Caco-2 (cell line): ENCODE measurements around the gene UBXN6. TPM values are rescaled to one million over a fixed set of nuclear protein-coding genes. Genes with fewer than 3 reads are reported as not detected.

Experiments used
- BruUV-seq: library from RNA; stranded (reverse); fragments of 400-500 nt; replicated peaks from 2 replicates; lab custom pipeline; 2021; lab: Mats Ljungman, UMichigan
- CTCF ChIA-PET: fragments of 300-600 bp; sonication (Branson Sonifier 250); formaldehyde crosslinking; loops from one replicate; lab custom pipeline; 2022; ENCODE audit warnings: antibody characterized with exemption; lab: Charles Lee
- POLR2A ChIA-PET: fragments of 300-600 bp; sonication (Branson Sonifier 250); formaldehyde crosslinking; loops from one replicate; lab custom pipeline; 2022; ENCODE audit warnings: antibody characterized with exemption; lab: Charles Lee
- DNase-seq, 2 experiments: peaks; one replicate each; pipeline versions ENCODE4 v3.0.0 to v3.0.0-alpha.2; 2020 to 2022
- H3K27me3 ChIP-seq: replicated peaks from 2 replicates; pipeline ENCODE4 v1.6.0; 2011; ENCODE audit warnings: low read length; ENCODE audit not compliant: control insufficient read depth, insufficient read depth
- H3K36me3 ChIP-seq: 2 replicates; pipeline ENCODE4 v1.5.1; 2011; ENCODE audit warnings: low read length; ENCODE audit not compliant: control insufficient read depth, insufficient read depth
- H3K4me1 ChIP-seq: fragments of 250-450 bp; sonication (Bioruptor Pico); 2 replicates; pipeline ENCODE4 v1.5.1; 2020; ENCODE audit warnings: mild to moderate bottlenecking
- H3K4me3 ChIP-seq: 2 replicates; pipeline ENCODE4 v1.5.1; 2011; ENCODE audit warnings: low read depth, mild to moderate bottlenecking, control low read depth, low read length
- H3K9me3 ChIP-seq: fragments of 250-450 bp; sonication (Bioruptor Pico); 2 replicates; pipeline ENCODE4 v1.5.1; 2020; ENCODE audit warnings: mild to moderate bottlenecking, moderate library complexity
- H3K27ac Mint-ChIP-seq: one replicate; pipeline ENCODE4 v1.8.0; 2022; ENCODE audit warnings: mixed read lengths; ENCODE audit not compliant: unreplicated experiment
- H3K27me3 Mint-ChIP-seq: one replicate; pipeline ENCODE4 v1.8.0; 2022; ENCODE audit warnings: mixed read lengths; ENCODE audit not compliant: insufficient read depth, unreplicated experiment
- H3K36me3 Mint-ChIP-seq: one replicate; pipeline ENCODE4 v1.8.0; 2022; ENCODE audit warnings: mild to moderate bottlenecking, mixed read lengths; ENCODE audit not compliant: insufficient read depth, unreplicated experiment
- H3K4me1 Mint-ChIP-seq: one replicate; pipeline ENCODE4 v1.8.0; 2022; ENCODE audit warnings: low read depth, mixed read lengths; ENCODE audit not compliant: unreplicated experiment
- H3K4me3 Mint-ChIP-seq: one replicate; pipeline ENCODE4 v1.8.0; 2022; ENCODE audit warnings: mild to moderate bottlenecking, moderate library complexity, mixed read lengths; ENCODE audit not compliant: unreplicated experiment
- H3K9me3 Mint-ChIP-seq: one replicate; pipeline ENCODE4 v1.8.0; 2022; ENCODE audit warnings: mixed read lengths; ENCODE audit not compliant: unreplicated experiment
- intact Hi-C: fragments of 100-400 bp; cut with micrococcal nuclease; formaldehyde crosslinking; loops from one replicate; pipeline ENCODE4 v1.10.0; 2022; ENCODE audit not compliant: unreplicated experiment
- total RNA-seq: library from RNA; stranded (reverse); gene quantifications from 2 replicates; pipeline ENCODE4 v1.2.3, GENCODE V29; 2022
- TF ChIP-seq, protein P1 (sequence below), 2 experiments: fragments of 200-600 bp in 1 of 2; IDR thresholded peaks; 1 replicate in 1 of 2; 2 replicates in 1 of 2; pipeline versions ENCODE4 v1.5.1 to v1.8.0; 2011 to 2022; ENCODE audit warnings: antibody characterized with exemption in 1 of 2, control low read depth in 1 of 2, inconsistent platforms in 1 of 2, low read depth in 1 of 2, low read length in 1 of 2, mild to moderate bottlenecking in 1 of 2, moderate library complexity in 1 of 2; ENCODE audit not compliant: insufficient read depth in 1 of 2, severe bottlenecking in 1 of 2, unreplicated experiment in 1 of 2

UBXN6 gene
- total RNA-seq, 1 experiment from 2014 or later, result 42.9 TPM

DNA sequence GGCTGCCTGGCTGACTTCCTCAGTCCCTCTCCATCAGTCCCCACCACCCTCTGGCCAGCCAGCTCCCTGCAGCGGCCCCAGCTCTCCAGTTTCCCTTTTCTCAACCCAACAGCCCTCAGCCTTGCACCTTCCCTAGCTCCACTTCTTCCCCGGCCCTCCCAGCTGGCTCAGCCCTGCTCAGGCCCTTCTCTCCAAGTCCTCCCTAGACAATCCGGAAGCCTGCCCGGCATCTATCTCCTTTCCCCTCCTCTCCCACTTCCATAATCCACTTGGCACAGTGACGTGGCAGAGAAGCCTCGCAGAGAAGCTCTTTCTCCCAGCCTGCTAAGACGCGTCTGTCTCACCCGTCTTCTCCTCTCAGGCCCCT is 1.1 kb downstream of the UBXN6 start:
- Histone ChIP-seq H3K9me3 (no peaks in the 10 kb centered on the region), H3K36me3 (peaks cover 2% of the 10 kb centered on the region), H3K4me3 (peak overlapping the region; percentile 76), H3K27me3 (no peaks in the 10 kb centered on the region), H3K4me1 (0 out of 2 replicates have a peak, but pooled peaks cover 4% of the 10 kb centered on the region)
- Mint-ChIP-seq H3K27me3 (no peaks in the 10 kb centered on the region), H3K4me1 (peaks cover 10% of the 10 kb centered on the region), H3K9me3 (no peaks in the 10 kb centered on the region), H3K4me3 (peak overlapping the region; percentile 85), H3K36me3 (peaks cover 25% of the 10 kb centered on the region), H3K27ac (peak overlapping the region; percentile 70)
- POLR2A ChIA-PET, result interaction anchor here (2.1 kb wide), 1 partner anchor 15 kb away, joined by 6 read pairs; the partner anchor contains the start of gene HDGFL2
- no peak for DNase-seq
- CTCF ChIA-PET, result interaction anchor here (0.6 to 1.2 kb wide), 4 partner anchors 15 to 270 kb away, joined by 3 to 4 read pairs (median 4); partner anchors contain the start of gene HDGFL2
- intact Hi-C loops, result no loop called here
- no TSS peak for BruUV-seq
- TF ChIP-seq, protein P1, sequence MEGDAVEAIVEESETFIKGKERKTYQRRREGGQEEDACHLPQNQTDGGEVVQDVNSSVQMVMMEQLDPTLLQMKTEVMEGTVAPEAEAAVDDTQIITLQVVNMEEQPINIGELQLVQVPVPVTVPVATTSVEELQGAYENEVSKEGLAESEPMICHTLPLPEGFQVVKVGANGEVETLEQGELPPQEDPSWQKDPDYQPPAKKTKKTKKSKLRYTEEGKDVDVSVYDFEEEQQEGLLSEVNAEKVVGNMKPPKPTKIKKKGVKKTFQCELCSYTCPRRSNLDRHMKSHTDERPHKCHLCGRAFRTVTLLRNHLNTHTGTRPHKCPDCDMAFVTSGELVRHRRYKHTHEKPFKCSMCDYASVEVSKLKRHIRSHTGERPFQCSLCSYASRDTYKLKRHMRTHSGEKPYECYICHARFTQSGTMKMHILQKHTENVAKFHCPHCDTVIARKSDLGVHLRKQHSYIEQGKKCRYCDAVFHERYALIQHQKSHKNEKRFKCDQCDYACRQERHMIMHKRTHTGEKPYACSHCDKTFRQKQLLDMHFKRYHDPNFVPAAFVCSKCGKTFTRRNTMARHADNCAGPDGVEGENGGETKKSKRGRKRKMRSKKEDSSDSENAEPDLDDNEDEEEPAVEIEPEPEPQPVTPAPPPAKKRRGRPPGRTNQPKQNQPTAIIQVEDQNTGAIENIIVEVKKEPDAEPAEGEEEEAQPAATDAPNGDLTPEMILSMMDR (IDR thresholded peaks at IDR 0.05; ENCODE audit: insufficient read depth in 1 of 2, low read depth in 1 of 2, low read length in 1 of 2, severe bottlenecking in 1 of 2, unreplicated experiment in 1 of 2), result no peak

DNA sequence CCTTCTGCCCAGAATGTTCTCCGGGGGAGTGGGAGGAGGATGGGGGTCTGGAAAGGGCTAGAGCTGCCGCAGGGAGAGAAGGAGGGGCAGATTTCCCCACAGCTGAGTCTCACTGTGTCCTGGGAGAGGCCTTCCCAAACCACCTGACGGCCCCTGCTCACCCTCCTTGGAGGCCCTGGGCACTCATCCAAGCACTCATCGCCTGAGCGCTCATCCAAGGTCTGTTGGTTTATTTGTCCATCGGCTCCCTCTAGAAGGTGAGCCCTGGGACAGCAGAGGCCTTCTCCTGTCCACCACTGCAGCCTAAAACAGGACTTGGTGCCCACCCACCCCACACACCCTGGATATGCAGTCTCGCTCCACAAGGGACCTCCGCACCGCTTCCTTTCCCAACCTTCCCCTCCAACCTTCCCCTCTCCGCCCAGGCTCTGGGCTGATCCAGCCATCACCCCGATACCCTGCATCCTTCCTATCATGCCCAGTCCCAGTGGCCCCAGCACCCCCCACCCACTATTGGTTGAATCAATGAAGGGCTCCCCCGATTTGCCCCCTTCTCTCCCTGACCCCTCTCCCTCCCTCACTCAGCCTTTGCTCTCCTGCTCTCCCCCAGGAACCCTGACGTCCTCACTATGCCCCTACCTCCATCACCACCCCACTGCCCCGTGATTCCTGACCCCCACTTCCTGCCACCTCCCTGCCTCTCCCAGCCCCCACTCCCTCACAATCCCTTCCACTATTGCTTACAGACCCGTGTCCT is 1.7 kb downstream of the UBXN6 start:
- no peaks in the 10 kb centered on the region for H3K27me3 ChIP-seq
- peak overlapping the region; percentile 70 for H3K27ac Mint-ChIP-seq
- H3K36me3 Mint-ChIP-seq, result peaks cover 31% of the 10 kb centered on the region
- H3K4me3 ChIP-seq, result peak overlapping the region; percentile 76
- intact Hi-C loops, result no loop called here
- CTCF ChIA-PET, result interaction anchor here (0.7 to 1.2 kb wide), 3 partner anchors 16 to 269 kb away, joined by 3 to 4 read pairs (median 4); partner anchors contain the start of gene HDGFL2
- peaks cover 2% of the 10 kb centered on the region for H3K36me3 ChIP-seq
- no peak for DNase-seq
- H3K4me1 ChIP-seq, result 0 out of 2 replicates have a peak, but pooled peaks cover 4% of the 10 kb centered on the region
- peaks cover 10% of the 10 kb centered on the region for H3K4me1 Mint-ChIP-seq
- BruUV-seq, result no TSS peak
- POLR2A ChIA-PET, result interaction anchor here (2.1 kb wide), 1 partner anchor 16 kb away, joined by 6 read pairs; the partner anchor contains the start of gene HDGFL2
- TF ChIP-seq, protein P1 (IDR thresholded peaks at IDR 0.05; ENCODE audit: insufficient read depth in 1 of 2, low read depth in 1 of 2, low read length in 1 of 2, severe bottlenecking in 1 of 2, unreplicated experiment in 1 of 2), result no peak
- no peaks in the 10 kb centered on the region for H3K27me3 Mint-ChIP-seq
- peak overlapping the region; percentile 85 for H3K4me3 Mint-ChIP-seq
- no peaks in the 10 kb centered on the region for H3K9me3 Mint-ChIP-seq
- no peaks in the 10 kb centered on the region for H3K9me3 ChIP-seq

GRCh38 chr19:4454747-4455718 is 2.6 kb downstream of the UBXN6 start:
- BruUV-seq, result no TSS peak
- Mint-ChIP-seq H3K27ac (no peak overlapping the region), H3K4me1 (peaks cover 10% of the 10 kb centered on the region), H3K9me3 (no peaks in the 10 kb centered on the region), H3K36me3 (peaks cover 40% of the 10 kb centered on the region), H3K4me3 (no peak overlapping the region), H3K27me3 (no peaks in the 10 kb centered on the region)
- POLR2A ChIA-PET, result no interaction called here
- no peak overlapping the region for H3K4me3 ChIP-seq
- DNase-seq, result no peak
- intact Hi-C loops, result no loop called here
- H3K9me3 ChIP-seq, result no peaks in the 10 kb centered on the region
- CTCF ChIA-PET, result interaction anchor here (1.3 kb wide), 1 partner anchor 17 kb away, joined by 3 read pairs; the partner anchor contains the start of gene HDGFL2
- H3K36me3 ChIP-seq, result peaks cover 2% of the 10 kb centered on the region
- no peaks in the 10 kb centered on the region for H3K27me3 ChIP-seq
- 0 out of 2 replicates have a peak, but pooled peaks cover 4% of the 10 kb centered on the region for H3K4me1 ChIP-seq
- TF ChIP-seq, protein P1 (IDR thresholded peaks at IDR 0.05; ENCODE audit: insufficient read depth in 1 of 2, low read depth in 1 of 2, low read length in 1 of 2, severe bottlenecking in 1 of 2, unreplicated experiment in 1 of 2), result no peak
